Measurements from ENCODE around the gene IL4R.

The IL4R gene

DNA sequence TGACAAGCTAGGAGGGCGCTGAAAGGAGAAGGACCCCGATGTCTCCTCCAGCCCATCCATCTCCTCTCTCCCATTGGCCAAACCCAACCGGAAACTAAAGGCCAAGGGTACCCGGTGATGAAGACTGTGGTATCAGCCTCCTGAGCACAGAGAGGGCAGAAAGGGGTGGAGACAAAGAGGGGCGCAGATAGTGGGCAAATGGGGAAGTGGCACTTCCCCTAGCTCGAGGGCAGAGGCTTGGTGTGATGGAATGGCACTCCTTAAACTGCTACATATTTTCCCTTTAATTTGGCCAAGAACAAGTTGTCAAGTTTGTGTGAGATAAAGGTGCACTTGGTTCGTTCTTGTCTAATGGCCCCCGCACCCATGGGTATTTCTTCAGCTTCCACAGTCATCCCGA, 27.8 kb downstream of the IL4R start:
- TF ChIP-seq, protein P1, sequence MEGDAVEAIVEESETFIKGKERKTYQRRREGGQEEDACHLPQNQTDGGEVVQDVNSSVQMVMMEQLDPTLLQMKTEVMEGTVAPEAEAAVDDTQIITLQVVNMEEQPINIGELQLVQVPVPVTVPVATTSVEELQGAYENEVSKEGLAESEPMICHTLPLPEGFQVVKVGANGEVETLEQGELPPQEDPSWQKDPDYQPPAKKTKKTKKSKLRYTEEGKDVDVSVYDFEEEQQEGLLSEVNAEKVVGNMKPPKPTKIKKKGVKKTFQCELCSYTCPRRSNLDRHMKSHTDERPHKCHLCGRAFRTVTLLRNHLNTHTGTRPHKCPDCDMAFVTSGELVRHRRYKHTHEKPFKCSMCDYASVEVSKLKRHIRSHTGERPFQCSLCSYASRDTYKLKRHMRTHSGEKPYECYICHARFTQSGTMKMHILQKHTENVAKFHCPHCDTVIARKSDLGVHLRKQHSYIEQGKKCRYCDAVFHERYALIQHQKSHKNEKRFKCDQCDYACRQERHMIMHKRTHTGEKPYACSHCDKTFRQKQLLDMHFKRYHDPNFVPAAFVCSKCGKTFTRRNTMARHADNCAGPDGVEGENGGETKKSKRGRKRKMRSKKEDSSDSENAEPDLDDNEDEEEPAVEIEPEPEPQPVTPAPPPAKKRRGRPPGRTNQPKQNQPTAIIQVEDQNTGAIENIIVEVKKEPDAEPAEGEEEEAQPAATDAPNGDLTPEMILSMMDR (IDR thresholded peaks at IDR 0.05; ENCODE audit: extremely low read depth, missing control alignments), result no peak
- no peak for DNase-seq (ENCODE audit: low spot score)

DNA sequence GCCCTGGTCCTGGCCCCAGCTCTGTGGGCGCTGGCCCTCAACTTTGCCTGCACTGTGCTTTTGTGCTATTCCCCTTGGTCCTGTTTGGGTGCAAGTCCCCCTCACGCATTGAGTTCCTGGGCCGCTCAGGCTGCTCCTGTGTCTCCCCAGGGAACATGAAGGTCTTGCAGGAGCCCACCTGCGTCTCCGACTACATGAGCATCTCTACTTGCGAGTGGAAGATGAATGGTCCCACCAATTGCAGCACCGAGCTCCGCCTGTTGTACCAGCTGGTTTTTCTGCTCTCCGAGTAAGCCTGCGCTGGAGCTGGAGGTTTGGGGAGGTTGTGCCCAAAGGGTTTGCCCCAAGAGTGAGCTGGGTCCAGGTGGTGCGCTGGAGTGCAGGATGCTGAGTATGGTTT, 28.2 kb downstream of the IL4R start:
- TF ChIP-seq, protein P1 (IDR thresholded peaks at IDR 0.05; ENCODE audit: extremely low read depth, missing control alignments), result no peak
- no peak for DNase-seq (ENCODE audit: low spot score)

DNA sequence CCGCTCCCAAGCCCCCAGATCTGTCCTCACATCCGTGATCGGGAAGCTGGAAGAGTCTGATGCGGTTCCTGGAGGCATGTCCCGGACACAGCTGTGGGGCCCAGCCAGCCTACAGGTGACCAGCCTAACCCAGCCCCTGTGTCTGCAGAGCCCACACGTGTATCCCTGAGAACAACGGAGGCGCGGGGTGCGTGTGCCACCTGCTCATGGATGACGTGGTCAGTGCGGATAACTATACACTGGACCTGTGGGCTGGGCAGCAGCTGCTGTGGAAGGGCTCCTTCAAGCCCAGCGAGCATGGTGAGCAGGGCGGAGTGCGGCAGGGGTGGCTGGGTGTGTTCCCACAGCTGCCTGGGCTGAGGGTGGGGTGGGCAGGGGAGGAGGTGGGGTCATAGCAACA, 30.9 kb downstream of the IL4R start:
- TF ChIP-seq, protein P1 (IDR thresholded peaks at IDR 0.05; ENCODE audit: extremely low read depth, missing control alignments), result no peak
- no peak for DNase-seq (ENCODE audit: low spot score)

DNA sequence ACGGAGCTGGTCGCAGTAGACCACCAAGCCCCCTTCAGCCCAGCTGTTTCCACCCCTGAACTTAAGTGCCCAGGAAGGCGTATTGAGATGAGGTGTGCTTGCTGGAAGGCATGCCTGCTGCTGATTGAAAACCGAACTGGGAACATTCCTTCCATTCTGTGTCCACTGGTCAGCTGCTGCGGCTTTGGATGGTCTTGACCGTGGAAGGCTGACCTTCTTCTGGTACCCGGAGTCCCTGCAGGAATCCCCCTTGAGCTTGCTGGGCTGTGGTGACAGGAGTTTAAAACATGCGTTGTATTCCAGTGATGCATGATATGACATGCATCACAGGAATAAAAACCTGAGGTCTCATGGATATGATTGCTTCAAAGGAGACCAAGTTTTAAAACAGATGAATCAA, 31.4 kb downstream of the IL4R start:
- no peak for DNase-seq (ENCODE audit: low spot score)
- TF ChIP-seq, protein P1 (IDR thresholded peaks at IDR 0.05; ENCODE audit: extremely low read depth, missing control alignments), result no peak

DNA sequence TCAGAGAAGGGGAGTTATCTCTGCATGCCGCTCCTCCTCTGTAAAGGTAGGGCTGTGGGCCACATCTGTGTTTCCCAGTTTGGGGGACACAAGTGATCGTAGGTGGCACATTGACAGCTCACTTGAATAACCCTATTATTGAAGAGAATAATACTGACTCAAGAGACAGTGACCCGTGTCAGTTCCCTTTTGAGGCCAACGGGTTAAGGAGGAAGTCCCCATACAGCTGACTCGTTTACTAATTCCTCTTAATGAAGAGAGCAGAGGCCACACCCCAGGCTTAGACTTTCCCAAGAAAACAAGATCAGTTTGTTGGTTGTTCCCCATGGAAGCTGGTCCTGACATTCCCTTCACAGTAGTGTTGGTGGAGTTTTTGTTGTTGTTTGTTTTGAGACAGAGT, 33.0 kb downstream of the IL4R start:
- TF ChIP-seq, protein P1 (IDR thresholded peaks at IDR 0.05; ENCODE audit: extremely low read depth, missing control alignments), result no peak
- DNase-seq (ENCODE audit: low spot score), result peak; percentile 19

DNA sequence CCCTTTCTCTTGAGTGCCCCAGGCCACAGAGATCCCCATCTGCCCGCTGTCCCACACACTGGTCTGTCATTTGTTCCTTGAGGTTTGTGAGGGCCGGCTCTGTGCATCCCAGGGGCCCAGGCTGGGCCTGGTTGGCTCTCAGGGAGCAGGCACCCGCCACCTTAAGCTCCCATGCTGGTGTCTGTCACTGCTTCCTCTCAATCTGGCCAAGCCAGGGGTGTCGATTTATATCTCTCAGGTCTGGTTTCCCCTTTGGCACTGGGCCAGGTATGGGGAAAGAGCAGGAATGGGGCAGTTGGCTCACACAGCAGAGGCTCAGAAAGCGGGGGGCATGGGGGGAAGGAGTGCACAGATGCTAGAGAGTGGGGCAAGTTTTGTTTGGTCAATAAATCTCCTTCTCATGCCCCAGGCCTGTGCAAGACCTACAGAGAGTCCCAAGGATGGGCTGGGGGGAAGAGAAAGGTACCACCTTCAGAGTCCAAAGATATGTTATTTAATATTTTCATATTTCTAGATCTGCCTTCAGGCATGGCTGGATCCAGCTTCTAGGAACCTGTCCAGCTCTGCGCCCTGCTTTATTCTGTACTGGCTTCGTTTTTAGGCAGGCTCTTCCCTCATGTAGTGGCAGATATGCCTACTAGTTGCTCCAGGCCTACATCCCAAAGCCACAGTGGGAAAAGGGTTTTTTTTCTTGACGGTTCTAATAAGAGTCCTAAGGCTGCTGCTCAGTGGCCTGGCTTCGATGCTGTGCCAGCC, 34.3 kb downstream of the IL4R start:
- DNase-seq (ENCODE audit: low spot score), result no peak
- TF ChIP-seq, protein P1 (IDR thresholded peaks at IDR 0.05; ENCODE audit: extremely low read depth, missing control alignments), result no peak

DNA sequence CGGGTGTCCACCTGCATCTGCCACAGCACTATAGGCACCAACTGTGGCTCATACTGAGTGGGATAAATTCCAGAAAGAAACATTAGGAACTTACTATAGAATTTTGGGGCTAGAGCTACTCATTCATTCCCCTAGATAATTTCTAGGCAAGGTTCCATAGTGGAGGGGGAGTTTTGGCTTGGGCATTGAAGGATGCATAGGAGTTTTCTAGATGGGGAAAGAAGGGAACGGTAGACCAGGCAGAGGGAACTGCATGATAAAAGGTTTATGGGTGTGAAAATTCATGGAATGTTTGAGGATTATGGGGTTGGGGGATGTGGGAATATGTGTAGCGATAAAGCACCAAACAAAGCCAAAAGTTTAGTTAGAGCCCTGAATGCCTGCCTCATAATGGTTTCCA, 35.5 kb downstream of the IL4R start:
- no peak for DNase-seq (ENCODE audit: low spot score)
- TF ChIP-seq, protein P1 (IDR thresholded peaks at IDR 0.05; ENCODE audit: extremely low read depth, missing control alignments), result no peak

Measured in GM20000 (cell line).